Kidney (tissue), 14 donors: ENCODE data around the gene P4HB. TPM values are rescaled to one million over a fixed set of nuclear protein-coding genes. Genes with fewer than 3 reads are reported as not detected.

Experiments
- DNase-seq, 5 donors: peaks; one replicate each; pipeline ENCODE4 v3.0.0-alpha.2; 2013 to 2020
- FAIRE-seq: peaks from 2 replicates; lab custom pipeline; 2012; peaks lifted over from hg19 to GRCh38; lab: Jason Lieb, UNC
- H3K27ac ChIP-seq, 2 donors: one replicate each; pipeline ENCODE4 v1.7.0; 2013; ENCODE audit warnings: low read depth in 2 of 2, low read length in 2 of 2, inconsistent platforms in 1 of 2
- H3K27me3 ChIP-seq: one replicate; pipeline ENCODE4 v1.7.1; 2013; ENCODE audit warnings: low read length, inconsistent platforms; ENCODE audit not compliant: control insufficient read depth, insufficient read depth
- H3K36me3 ChIP-seq, 3 donors: one replicate each; pipeline versions ENCODE4 v1.7.0 to v1.7.1; 2013; ENCODE audit warnings: low read length in 3 of 3, control low read depth in 1 of 3, inconsistent platforms in 1 of 3; ENCODE audit not compliant: insufficient read depth in 3 of 3, control insufficient read depth in 2 of 3
- H3K4me1 ChIP-seq, 3 donors: one replicate each; pipeline versions ENCODE4 v1.7.0 to v1.7.1; 2013; ENCODE audit warnings: low read length in 3 of 3, inconsistent platforms in 1 of 3, low read depth in 1 of 3; ENCODE audit not compliant: control insufficient read depth in 2 of 3, insufficient read depth in 2 of 3
- H3K4me3 ChIP-seq, 3 donors: one replicate each; pipeline versions ENCODE4 v1.7.0 to v1.8.1; 2013; ENCODE audit warnings: low read length in 3 of 3, control low read depth in 1 of 3, inconsistent platforms in 1 of 3
- H3K9ac ChIP-seq, 3 donors: one replicate each; pipeline versions ENCODE4 v1.7.0 to v1.7.1; 2013; ENCODE audit warnings: low read length in 3 of 3, control low read depth in 1 of 3, inconsistent platforms in 1 of 3
- H3K9me3 ChIP-seq, 3 donors: one replicate each; pipeline versions ENCODE4 v1.7.0 to v1.7.1; 2013; ENCODE audit warnings: low read length in 3 of 3, control low read depth in 1 of 3, inconsistent platforms in 1 of 3; ENCODE audit not compliant: control insufficient read depth in 2 of 3, insufficient read depth in 1 of 3
- CTCF ChIP-seq: IDR thresholded peaks from 3 replicates; pipeline ENCODE4 v1.5.1; 2012; ENCODE audit warnings: mild to moderate bottlenecking, moderate library complexity, borderline replicate concordance; ENCODE audit not compliant: insufficient read depth; ENCODE audit errors: extremely low read depth
- intact Hi-C: fragments of 100-400 bp; cut with DNase I; formaldehyde crosslinking; loops from one replicate; pipeline ENCODE4 v1.11.1; 2022
- polyA plus RNA-seq: library from polyadenylated mRNA; stranded (reverse); fragments of 350-450 nt; fragmentation: Illumina TruSeq; extraction: RNeasy Lipid Tissue Mini Kit (QIAGEN cat#74804); gene quantifications from one replicate; pipeline ENCODE4 v1.2.3, GENCODE V29; 2014; ENCODE audit warnings: low read depth, low replicate concordance; ENCODE audit not compliant: insufficient read depth
- total RNA-seq: library from RNA; stranded (reverse); fragmentation: NEBNext Ultra II Directional; extraction: Animal tissue kit (Norgen Biotek cat#: 25700); gene quantifications from one replicate; pipeline ENCODE4 v1.2.1, GENCODE V29; 2021
- donor health status: control.
- donor health status: control.
- donor health status: control.
- donor health status: control.
- donor health status: control.
- donor health status: DM: yes; HTN: yes; CAD: no.
- donor health status: Normal renal cell carcinoma (clear cell type).

The P4HB gene
- total and polyA plus RNA-seq, 2 donors from 2014 or later, result 411 to 482 TPM

- DNase-seq, result no peak
Measured at GRCh38 chr17:81908793-81909192, 48.5 kb upstream of the P4HB start.

GRCh38 chr17:81907219-81908145, 47.1 kb upstream of the P4HB start:
- no peaks in the 10 kb centered on the region for H3K9me3 ChIP-seq
- no peak overlapping the region for H3K27ac ChIP-seq
- no peak overlapping the region for H3K4me3 ChIP-seq
- no peak overlapping the region for H3K9ac ChIP-seq
- no peaks in the 10 kb centered on the region for H3K27me3 ChIP-seq
- intact Hi-C loops, result no loop called here
- DNase-seq, result no peak
- H3K4me1 ChIP-seq, result peaks cover 0 to 9% (median 0%) of the 10 kb centered on the region in 3 donors
- H3K36me3 ChIP-seq, result peaks cover 0 to 12% (median 3%) of the 10 kb centered on the region in 3 donors
- FAIRE-seq, result no peak
- no peak for TF ChIP-seq CTCF

More at GRCh38 chr17:81908793-81909192, 48.5 kb upstream of the P4HB start:
- no peak for FAIRE-seq
- Histone ChIP-seq H3K9me3 (no peaks in the 10 kb centered on the region), H3K4me1 (peaks cover 0 to 9% (median 0%) of the 10 kb centered on the region in 3 donors), H3K4me3 (no peak overlapping the region), H3K9ac (no peak overlapping the region), H3K36me3 (peaks cover 0 to 21% (median 11%) of the 10 kb centered on the region in 3 donors), H3K27ac (no peak overlapping the region), H3K27me3 (no peaks in the 10 kb centered on the region)
- intact Hi-C loops, result no loop called here
- TF ChIP-seq CTCF, result no peak

- intact Hi-C loops, result no loop called here
- Histone ChIP-seq H3K27me3 (no peaks in the 10 kb centered on the region), H3K4me3 (no peak overlapping the region), H3K9ac (no peak overlapping the region), H3K4me1 (peaks cover 0 to 11% (median 0%) of the 10 kb centered on the region in 3 donors), H3K36me3 (peaks cover 0 to 8% (median 3%) of the 10 kb centered on the region in 3 donors), H3K9me3 (no peaks in the 10 kb centered on the region), H3K27ac (no peak overlapping the region)
- no peak for TF ChIP-seq CTCF
- DNase-seq, result no peak
- no peak for FAIRE-seq
Measured at GRCh38 chr17:81906476-81907218, 46.3 kb upstream of the P4HB start.
